CD4-positive, CD25-positive, alpha-beta regulatory T cell (primary cell): ENCODE data around the gene KIF26B. TPM values are rescaled to one million over a fixed set of nuclear protein-coding genes. Genes with fewer than 3 reads are reported as not detected.

Experiments
- ATAC-seq, 2 donors: fragments of 150-1000 bp; cut with Tn5 transposase; one replicate each; pipeline ENCODE4 v1.10.0; 2021; ENCODE audit warnings: low read depth in 2 of 2, moderate number of reproducible peaks in 2 of 2, moderate library complexity in 1 of 2
- DNase-seq, 3 donors: peaks; one replicate each; pipeline versions ENCODE4 v3.0.0 to v3.0.0-alpha.2; 2012 to 2022; ENCODE audit warnings: mixed read lengths in 1 of 3
- H3K27ac ChIP-seq: one replicate; pipeline ENCODE4 v1.7.0; 2013; ENCODE audit warnings: mild to moderate bottlenecking, low read length; ENCODE audit not compliant: insufficient read depth, poor library complexity, severe bottlenecking
- H3K27me3 ChIP-seq: one replicate; pipeline ENCODE4 v1.7.0; 2013; ENCODE audit warnings: low read length; ENCODE audit not compliant: control insufficient read depth, insufficient read depth
- H3K36me3 ChIP-seq: one replicate; pipeline ENCODE4 v1.7.0; 2013; ENCODE audit warnings: mild to moderate bottlenecking, low read length, moderate library complexity; ENCODE audit not compliant: control insufficient read depth, insufficient read depth
- H3K4me1 ChIP-seq: 2 replicates; pipeline ENCODE4 v1.7.0; 2013; ENCODE audit warnings: mild to moderate bottlenecking, low read length; ENCODE audit not compliant: insufficient read depth, control insufficient read depth, poor library complexity, severe bottlenecking
- H3K4me3 ChIP-seq: one replicate; pipeline ENCODE4 v1.7.0; 2013; ENCODE audit warnings: low read depth, mild to moderate bottlenecking, low read length, moderate library complexity
- H3K9me3 ChIP-seq, 2 experiments: 1 replicate in 1 of 2; 2 replicates in 1 of 2; pipeline ENCODE4 v1.7.0; 2013; ENCODE audit warnings: low read length in 2 of 2, mild to moderate bottlenecking in 1 of 2, moderate library complexity in 1 of 2; ENCODE audit not compliant: control insufficient read depth in 2 of 2
- H3K27ac Mint-ChIP-seq, 3 donors: one replicate each; pipeline ENCODE4 v1.8.0; 2020 to 2022; ENCODE audit warnings: mild to moderate bottlenecking in 3 of 3, mixed read lengths in 3 of 3, moderate library complexity in 2 of 3
- H3K27me3 Mint-ChIP-seq: one replicate; pipeline ENCODE4 v1.8.0; 2022; ENCODE audit warnings: mild to moderate bottlenecking, mixed read lengths
- H3K36me3 Mint-ChIP-seq: one replicate; pipeline ENCODE4 v1.8.0; 2020; ENCODE audit warnings: mixed read lengths
- H3K4me1 Mint-ChIP-seq, 4 donors: one replicate each; pipeline ENCODE4 v1.8.0; 2020 to 2022; ENCODE audit warnings: mixed read lengths in 4 of 4, mild to moderate bottlenecking in 1 of 4
- H3K4me3 Mint-ChIP-seq, 4 donors: one replicate each; pipeline ENCODE4 v1.8.0; 2020 to 2022; ENCODE audit warnings: mild to moderate bottlenecking in 4 of 4, mixed read lengths in 4 of 4, moderate library complexity in 3 of 4
- H3K9me3 Mint-ChIP-seq, 7 donors: one replicate each; pipeline ENCODE4 v1.8.0; 2020 to 2022; ENCODE audit warnings: mixed read lengths in 7 of 7, mild to moderate bottlenecking in 3 of 7, moderate library complexity in 2 of 7
- polyA plus RNA-seq, 4 donors: library from polyadenylated mRNA; unstranded; fragments of 300-500 nt; fragmentation: Illumina TruSeq; gene quantifications; one replicate each; pipeline ENCODE4 v1.2.3, GENCODE V29; 2021
- total RNA-seq: library from RNA; stranded (reverse); gene quantifications from one replicate; pipeline ENCODE4 v1.2.3, GENCODE V29; 2022

KIF26B gene
- total and polyA plus RNA-seq, 5 donors from 2014 or later: not detected

DNA sequence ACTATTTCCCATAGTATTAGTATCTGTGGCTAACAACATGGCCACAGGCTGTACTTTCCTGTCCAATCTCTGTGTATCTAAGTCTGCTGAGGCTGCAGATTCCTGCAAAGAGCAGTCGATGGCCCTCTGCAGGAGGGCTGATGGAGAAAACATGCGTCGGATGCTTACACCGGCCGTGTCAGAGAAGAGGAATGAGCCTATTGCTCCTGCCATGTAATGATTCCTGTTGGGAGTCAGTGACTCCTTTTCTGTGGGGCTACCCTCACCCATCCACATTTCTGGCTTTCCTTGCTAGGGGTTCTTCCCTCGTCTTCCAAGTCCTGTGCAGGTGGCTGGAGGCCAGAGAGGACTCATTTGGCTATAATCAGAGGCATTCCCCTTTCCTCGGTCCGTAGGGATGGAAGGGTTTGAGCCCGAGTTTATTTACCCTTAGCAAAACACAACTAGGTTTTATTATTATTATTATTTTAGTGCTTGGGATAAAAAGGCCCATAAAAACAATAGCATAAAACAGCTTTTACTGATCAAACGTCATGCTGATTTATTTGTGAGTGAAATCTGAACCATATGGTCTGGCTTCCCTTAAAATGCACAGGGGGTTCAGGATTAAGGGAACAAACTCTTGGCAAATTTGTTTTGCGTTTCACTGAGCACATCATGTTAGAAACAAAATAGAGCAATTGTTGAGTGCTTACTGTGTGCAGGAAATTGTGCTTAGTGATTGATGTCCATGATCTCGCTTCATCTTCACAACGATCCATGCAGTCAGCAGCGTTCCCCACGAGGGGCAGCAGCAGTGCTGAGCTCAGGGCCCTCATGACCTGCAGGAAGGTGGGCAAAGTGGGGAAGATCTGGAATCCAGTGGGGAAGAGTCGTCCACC lies 70.8 kb downstream of the KIF26B start:
- DNase-seq (no peak), ATAC-seq (no peak)
- no peaks in the 10 kb centered on the region for H3K4me1 Mint-ChIP-seq
- H3K27ac Mint-ChIP-seq: no peak overlapping the region
- no peaks in the 10 kb centered on the region for H3K27me3 Mint-ChIP-seq
- no peaks in the 10 kb centered on the region for H3K36me3 ChIP-seq
- no peaks in the 10 kb centered on the region for H3K9me3 Mint-ChIP-seq
- H3K4me1 ChIP-seq: no peaks in the 10 kb centered on the region
- H3K36me3 Mint-ChIP-seq: no peaks in the 10 kb centered on the region
- no peaks in the 10 kb centered on the region for H3K27me3 ChIP-seq
- H3K4me3 Mint-ChIP-seq: no peak overlapping the region
- no peaks in the 10 kb centered on the region for H3K9me3 ChIP-seq
- no peak overlapping the region for H3K27ac ChIP-seq
- no peak overlapping the region for H3K4me3 ChIP-seq

DNA sequence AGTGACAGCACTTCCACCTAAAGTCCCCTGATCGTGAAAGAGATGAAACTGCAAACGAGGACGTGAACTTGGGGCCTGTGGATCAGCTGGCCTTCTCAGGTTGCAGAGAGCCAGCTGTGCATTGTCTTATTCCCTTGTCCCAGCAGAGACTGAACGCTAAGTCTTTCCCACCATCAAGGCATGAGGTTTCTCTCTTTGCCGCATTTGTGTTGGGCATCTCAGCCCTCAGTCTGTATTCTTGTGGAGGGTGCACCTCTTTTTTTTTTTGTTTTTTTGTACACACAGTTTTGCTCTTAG lies 71.4 kb downstream of the KIF26B start:
- Mint-ChIP-seq H3K27me3 (no peaks in the 10 kb centered on the region), H3K4me3 (no peak overlapping the region), H3K9me3 (no peaks in the 10 kb centered on the region), H3K36me3 (no peaks in the 10 kb centered on the region), H3K4me1 (no peaks in the 10 kb centered on the region), H3K27ac (no peak overlapping the region)
- Histone ChIP-seq H3K9me3 (no peaks in the 10 kb centered on the region), H3K27ac (no peak overlapping the region), H3K4me1 (no peaks in the 10 kb centered on the region), H3K4me3 (no peak overlapping the region), H3K36me3 (no peaks in the 10 kb centered on the region), H3K27me3 (no peaks in the 10 kb centered on the region)
- ATAC-seq: no peak
- no peak for DNase-seq

DNA sequence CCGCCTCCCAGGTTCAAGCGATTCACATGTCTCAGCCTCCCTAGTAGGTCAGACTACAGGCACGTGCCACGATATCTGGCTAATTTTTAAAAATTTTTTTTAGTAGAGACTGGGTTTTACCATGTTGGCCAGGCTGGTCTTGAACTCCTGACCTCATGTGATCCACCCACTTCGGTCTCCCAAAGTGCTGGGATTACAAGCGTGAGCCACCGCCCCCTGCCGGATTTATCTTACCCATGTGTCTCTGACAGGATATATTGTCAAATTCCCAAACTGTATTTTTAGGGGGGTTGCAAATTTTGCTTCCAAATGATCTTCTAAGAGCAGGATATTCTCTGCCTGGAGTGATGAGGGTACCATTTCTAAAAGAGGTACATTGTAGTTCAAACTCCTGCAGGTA lies 74.3 kb downstream of the KIF26B start:
- Histone ChIP-seq H3K4me3 (no peak overlapping the region), H3K36me3 (no peaks in the 10 kb centered on the region), H3K27ac (no peak overlapping the region), H3K27me3 (no peaks in the 10 kb centered on the region), H3K9me3 (no peaks in the 10 kb centered on the region), H3K4me1 (no peaks in the 10 kb centered on the region)
- Mint-ChIP-seq H3K36me3 (no peaks in the 10 kb centered on the region), H3K9me3 (peaks cover 0 to 2% (median 0%) of the 10 kb centered on the region in 7 donors), H3K27me3 (no peaks in the 10 kb centered on the region), H3K27ac (no peak overlapping the region), H3K4me1 (no peaks in the 10 kb centered on the region), H3K4me3 (no peak overlapping the region)
- no peak for ATAC-seq
- DNase-seq: no peak

DNA sequence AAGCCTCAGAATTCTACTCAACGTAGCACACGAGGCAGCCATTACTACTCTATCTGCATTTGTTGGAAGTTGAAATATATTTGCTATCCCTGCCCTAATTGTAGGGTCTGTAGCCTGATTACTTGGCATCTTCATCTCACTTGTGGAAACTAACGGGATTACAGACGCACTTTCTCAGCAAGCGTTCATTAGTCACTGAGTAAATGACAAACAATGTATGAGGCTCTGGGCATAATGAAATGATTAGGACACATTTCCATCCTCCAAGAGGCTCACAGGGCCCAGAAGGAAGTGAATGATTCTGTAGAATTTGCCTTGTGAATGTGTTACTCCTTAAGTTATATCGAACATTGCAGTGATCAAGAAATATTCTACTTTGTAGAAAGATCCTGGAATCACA lies 78.1 kb downstream of the KIF26B start:
- no peaks in the 10 kb centered on the region for H3K4me1 ChIP-seq
- H3K27ac ChIP-seq: no peak overlapping the region
- H3K4me1 Mint-ChIP-seq: no peaks in the 10 kb centered on the region
- ATAC-seq (no peak), DNase-seq (no peak)
- H3K27me3 Mint-ChIP-seq: no peaks in the 10 kb centered on the region
- H3K9me3 Mint-ChIP-seq: peaks cover 0 to 2% (median 0%) of the 10 kb centered on the region in 7 donors
- no peaks in the 10 kb centered on the region for H3K36me3 ChIP-seq
- no peak overlapping the region for H3K4me3 ChIP-seq
- H3K9me3 ChIP-seq: no peaks in the 10 kb centered on the region
- no peaks in the 10 kb centered on the region for H3K36me3 Mint-ChIP-seq
- H3K27ac Mint-ChIP-seq: no peak overlapping the region
- no peak overlapping the region for H3K4me3 Mint-ChIP-seq
- H3K27me3 ChIP-seq: no peaks in the 10 kb centered on the region

DNA sequence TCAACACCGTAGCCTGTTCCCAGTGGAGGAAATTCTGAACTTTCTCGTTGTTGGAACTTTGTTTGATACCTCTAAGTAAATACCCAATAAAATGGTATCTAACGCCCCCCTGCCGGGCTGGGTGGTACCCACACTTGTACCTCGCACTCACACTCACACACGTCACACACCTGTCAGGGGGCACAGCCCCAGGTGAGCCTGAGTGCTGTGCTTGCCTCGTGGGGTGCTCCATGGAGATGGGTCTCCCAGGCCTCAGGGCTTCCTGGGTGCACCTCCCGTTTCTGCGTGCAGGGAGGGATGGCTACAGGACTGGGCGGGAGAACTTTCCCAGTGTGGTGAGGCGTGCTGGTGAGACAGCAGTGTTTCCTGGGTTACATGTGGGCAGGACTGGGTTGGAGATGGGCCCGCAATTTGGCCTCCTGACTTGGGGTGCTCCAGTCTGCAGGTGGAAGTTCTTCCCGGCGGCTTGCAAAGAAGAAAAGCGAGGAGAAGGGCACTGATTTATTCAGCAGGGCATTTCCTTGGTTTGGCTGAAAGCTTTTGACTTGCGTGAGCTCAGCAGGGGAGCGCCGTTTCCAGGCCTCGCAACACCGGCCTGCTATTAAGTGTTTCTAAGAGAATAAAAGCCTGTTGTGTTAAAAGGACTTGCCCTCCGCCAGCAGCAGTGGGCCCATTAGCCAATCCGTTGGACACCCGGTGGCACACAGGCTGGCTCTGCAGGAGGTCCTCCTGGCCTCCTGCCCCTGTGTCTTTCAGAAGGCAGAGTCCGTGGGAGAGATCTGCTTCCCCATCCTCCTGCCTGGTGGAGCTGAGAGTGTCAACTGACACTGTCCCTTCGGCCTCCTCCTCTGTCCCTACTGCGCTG lies 79.7 kb downstream of the KIF26B start:
- Mint-ChIP-seq H3K4me1 (no peaks in the 10 kb centered on the region), H3K27ac (no peak overlapping the region), H3K36me3 (no peaks in the 10 kb centered on the region), H3K27me3 (no peaks in the 10 kb centered on the region), H3K4me3 (no peak overlapping the region), H3K9me3 (peaks cover 0 to 4% (median 0%) of the 10 kb centered on the region in 7 donors)
- no peaks in the 10 kb centered on the region for H3K36me3 ChIP-seq
- no peaks in the 10 kb centered on the region for H3K4me1 ChIP-seq
- H3K4me3 ChIP-seq: no peak overlapping the region
- H3K27me3 ChIP-seq: no peaks in the 10 kb centered on the region
- no peak for ATAC-seq
- DNase-seq: no peak
- no peak overlapping the region for H3K27ac ChIP-seq
- no peaks in the 10 kb centered on the region for H3K9me3 ChIP-seq

DNA sequence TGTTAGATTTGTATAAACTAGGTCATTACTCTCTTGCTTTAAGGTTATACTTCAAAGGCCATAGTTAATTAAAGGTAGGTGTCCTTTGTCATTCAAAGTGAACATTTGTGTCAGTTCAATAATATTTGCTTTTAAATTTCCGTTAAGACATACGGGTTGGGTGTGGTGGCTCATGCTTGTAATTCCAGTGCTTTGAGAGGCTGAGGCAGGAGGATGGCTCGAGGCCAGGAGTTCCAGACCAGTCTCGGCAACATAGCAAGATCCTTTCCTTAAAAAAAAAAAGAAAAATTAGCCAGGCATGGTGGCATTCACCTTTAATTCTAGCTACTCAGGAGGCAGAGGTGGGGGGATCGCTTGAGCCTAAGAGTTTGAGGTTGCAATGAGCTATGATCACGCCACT lies 80.4 kb downstream of the KIF26B start:
- Histone ChIP-seq H3K4me1 (no peaks in the 10 kb centered on the region), H3K4me3 (no peak overlapping the region), H3K27me3 (no peaks in the 10 kb centered on the region), H3K36me3 (no peaks in the 10 kb centered on the region), H3K9me3 (no peaks in the 10 kb centered on the region), H3K27ac (no peak overlapping the region)
- H3K36me3 Mint-ChIP-seq: no peaks in the 10 kb centered on the region
- ATAC-seq (no peak), DNase-seq (no peak)
- H3K4me3 Mint-ChIP-seq: no peak overlapping the region
- peaks cover 0 to 4% (median 0%) of the 10 kb centered on the region in 7 donors for H3K9me3 Mint-ChIP-seq
- H3K27me3 Mint-ChIP-seq: no peaks in the 10 kb centered on the region
- H3K4me1 Mint-ChIP-seq: no peaks in the 10 kb centered on the region
- H3K27ac Mint-ChIP-seq: no peak overlapping the region

DNA sequence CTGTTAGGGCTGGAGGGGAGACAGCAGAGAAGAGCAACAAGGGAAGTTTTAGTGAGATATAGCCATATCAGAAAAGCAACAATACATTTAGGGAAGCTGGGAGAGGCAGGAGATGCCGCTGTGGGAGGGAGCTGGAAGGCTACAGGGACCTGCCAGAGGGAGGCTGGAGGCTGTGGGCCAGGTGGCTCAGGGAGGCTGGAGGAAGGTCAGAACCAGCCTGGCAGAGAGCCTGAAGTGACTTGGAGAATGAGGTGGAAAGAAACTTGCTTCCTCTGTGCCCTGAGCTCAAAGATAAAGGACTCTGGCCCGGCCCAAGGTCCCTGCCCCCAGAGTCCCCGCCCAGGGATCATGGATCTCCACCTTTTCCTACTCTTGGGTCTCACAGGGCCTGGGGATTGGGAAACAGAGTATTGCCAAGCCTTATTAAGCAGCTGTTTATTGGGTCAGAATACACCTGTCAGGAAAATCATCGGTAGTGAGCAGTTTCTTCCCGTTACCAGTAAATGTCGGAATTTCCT lies 85.9 kb downstream of the KIF26B start:
- Mint-ChIP-seq H3K4me1 (no peaks in the 10 kb centered on the region), H3K27ac (no peak overlapping the region), H3K4me3 (no peak overlapping the region), H3K9me3 (peaks cover 0 to 2% (median 0%) of the 10 kb centered on the region in 7 donors), H3K36me3 (no peaks in the 10 kb centered on the region), H3K27me3 (no peaks in the 10 kb centered on the region)
- ATAC-seq (no peak), DNase-seq (no peak)
- Histone ChIP-seq H3K4me1 (no peaks in the 10 kb centered on the region), H3K4me3 (no peak overlapping the region), H3K36me3 (no peaks in the 10 kb centered on the region), H3K27ac (no peak overlapping the region), H3K9me3 (no peaks in the 10 kb centered on the region), H3K27me3 (no peaks in the 10 kb centered on the region)
